HG02943 (cell line): ENCODE data around the gene ADAM12.
"Not testable (repeated sequence)": the region's sequence is repeated elsewhere in the genome, so short reads cannot be mapped to it uniquely, and the experiment has no call there.

Experiments
- ATAC-seq: cut with Tn5 transposase; IDR thresholded peaks from one replicate; pipeline ENCODE4 v1.9.1; 2021; ENCODE audit warnings: mild to moderate bottlenecking, low read depth, moderate library complexity; ENCODE audit not compliant: unreplicated experiment

Gene ADAM12

GRCh38 chr10:126407831-126408230, 19.6 kb upstream of the ADAM12 start:
- ATAC-seq: no peak

GRCh38 chr10:126405239-126405775, 17.0 kb upstream of the ADAM12 start:
- no peak for ATAC-seq

- ATAC-seq: no peak
Observed at GRCh38 chr10:126402721-126403695, 14.7 kb upstream of the ADAM12 start.

DNA sequence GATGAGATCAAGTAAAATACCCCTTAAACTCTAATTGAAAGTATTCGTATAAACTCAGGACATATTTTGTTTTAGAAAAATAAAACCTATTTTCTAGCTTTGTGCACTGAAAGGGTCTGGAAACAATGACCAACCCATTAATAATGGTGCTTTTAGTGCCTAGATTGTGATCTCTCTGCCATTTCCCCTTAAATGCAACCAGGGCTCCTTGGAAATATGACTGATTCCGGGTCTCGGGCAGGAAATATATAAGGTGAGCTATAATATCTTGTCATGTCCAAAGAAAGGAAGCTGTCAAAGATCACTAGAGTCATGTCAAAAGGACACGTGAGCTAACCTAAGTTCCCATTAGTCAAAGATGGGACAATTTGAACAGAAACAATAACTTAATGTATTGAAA, 12.4 kb upstream of the ADAM12 start:
- ATAC-seq: no peak

DNA sequence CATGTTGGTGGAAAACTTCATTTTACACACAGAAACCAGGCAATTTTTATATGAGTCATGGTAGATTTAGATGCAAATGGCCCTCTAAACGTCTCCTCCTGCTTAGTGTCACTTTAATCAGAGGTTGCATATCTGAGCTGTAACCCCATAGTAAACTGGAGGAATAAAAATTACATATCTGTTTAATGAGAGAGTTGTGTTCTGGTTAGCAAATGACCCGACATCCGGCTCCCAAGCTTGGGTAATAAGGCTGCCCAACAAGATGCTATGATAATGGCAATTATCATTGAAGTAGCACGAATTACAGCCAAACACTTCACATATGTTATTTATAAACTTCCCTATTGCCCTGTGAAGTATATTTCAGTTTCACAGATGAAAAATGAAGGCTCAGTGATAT, 10.6 kb upstream of the ADAM12 start:
- no peak for ATAC-seq

GRCh38 chr10:126398383-126398743, 10.1 kb upstream of the ADAM12 start:
- no peak for ATAC-seq

GRCh38 chr10:126397640-126398382, 9.5 kb upstream of the ADAM12 start:
- no peak for ATAC-seq

GRCh38 chr10:126397156-126397555, 8.9 kb upstream of the ADAM12 start:
- ATAC-seq: no peak

GRCh38 chr10:126394948-126395347, 6.7 kb upstream of the ADAM12 start:
- ATAC-seq: no peak

GRCh38 chr10:126393076-126393475, 4.8 kb upstream of the ADAM12 start:
- ATAC-seq: no peak

DNA sequence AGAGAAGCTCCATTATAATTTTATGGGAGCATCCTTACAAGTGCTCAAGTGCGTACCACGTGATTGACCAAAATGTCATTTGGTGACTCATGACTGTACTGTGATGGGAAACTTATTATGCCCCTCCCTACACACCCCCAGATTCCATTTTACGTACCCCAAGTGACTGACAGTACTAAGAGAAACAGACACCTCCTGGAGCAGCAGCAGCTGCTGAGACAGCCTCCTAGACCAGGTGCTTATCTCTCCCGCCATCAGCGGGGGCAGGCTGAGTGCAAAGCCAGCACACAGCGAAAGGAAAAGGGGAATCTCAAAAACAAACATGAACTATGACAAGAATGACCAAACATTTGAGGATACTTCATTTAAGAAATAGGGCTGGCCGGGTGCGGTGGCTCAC, 4.2 kb upstream of the ADAM12 start:
- no peak for ATAC-seq

DNA sequence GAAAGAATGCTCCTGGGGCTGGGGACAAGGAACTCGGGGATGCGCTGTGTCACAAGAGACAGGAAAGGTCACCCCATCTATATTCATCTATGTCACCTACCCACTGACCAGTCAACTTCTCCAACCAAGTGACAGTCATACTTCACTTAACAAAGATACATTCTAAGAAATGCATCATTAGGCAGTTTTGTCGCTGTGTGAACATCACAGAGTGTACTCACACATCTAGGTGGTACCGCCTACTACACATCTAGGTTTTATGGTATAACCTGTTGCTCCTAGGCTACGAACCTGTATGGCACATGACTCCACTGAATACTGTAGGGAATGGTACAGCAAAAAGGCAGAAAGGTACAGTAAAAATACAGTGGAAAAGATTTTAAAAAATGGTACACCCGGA, 3.8 kb upstream of the ADAM12 start:
- ATAC-seq: no peak

DNA sequence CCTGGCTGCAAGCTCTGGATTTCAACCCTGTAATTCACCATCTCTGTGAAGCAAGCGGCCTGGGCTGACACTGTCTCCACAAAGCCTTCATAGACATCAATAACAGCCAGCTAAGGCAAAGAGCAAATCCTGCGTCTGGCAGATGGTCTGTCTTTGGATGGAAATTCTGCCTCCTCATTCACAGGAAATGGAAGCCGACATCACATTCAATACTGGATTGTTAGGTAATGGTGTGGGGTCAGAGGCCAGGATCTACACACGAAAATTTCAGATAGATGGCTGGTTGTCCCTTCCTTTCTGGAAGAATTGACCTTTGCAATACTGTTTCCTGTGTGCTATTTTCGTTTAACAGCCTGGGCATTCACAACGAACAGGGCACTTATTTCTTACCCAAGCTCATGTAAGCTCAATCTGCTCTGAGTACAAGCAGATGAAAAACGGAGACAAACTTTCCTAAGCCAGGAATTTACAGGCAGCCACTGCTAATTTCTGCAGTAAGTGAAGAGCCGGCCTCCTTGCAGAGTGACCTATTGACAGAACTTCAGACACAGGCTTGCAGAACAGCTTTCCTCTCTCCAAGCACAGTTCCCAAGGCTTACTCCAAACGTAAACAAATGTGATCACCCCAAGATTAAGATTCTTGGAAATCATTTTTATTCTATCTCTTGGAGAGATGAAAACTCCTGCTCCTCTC, 3.1 kb upstream of the ADAM12 start:
- no peak for ATAC-seq

GRCh38 chr10:126390324-126390723, 2.0 kb upstream of the ADAM12 start:
- ATAC-seq: no peak

- ATAC-seq: no peak
Observed at GRCh38 chr10:126387041-126387921, 996 bp downstream of the ADAM12 start.

DNA sequence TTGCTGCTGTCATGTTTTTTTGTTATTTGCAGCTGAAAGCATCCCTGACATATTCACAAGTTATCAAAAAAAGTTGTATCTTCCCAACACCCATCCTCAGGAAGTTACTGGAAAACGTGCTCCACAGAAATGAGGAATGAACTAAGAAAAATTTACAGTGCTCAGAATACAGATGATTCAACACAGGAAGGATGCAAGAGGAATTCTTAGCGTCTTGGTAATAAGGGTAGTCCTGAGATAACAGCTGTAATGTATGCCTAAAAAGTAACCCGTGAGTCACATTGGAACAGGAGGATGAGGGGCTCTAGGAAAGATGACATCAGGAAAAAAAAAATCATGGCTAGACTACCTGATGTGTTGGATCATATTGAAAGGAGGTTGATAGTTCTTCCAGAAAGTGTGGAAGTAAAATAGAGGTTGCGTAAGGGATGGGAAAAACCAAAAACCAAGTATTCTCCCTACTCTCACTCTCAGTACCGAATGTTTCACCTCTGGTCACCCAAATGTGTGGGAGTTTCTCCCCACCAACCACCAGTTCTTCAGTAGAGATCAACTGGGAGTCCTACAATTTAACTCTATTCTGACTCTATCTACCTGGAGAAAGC, 3.9 kb downstream of the ADAM12 start:
- no peak for ATAC-seq

DNA sequence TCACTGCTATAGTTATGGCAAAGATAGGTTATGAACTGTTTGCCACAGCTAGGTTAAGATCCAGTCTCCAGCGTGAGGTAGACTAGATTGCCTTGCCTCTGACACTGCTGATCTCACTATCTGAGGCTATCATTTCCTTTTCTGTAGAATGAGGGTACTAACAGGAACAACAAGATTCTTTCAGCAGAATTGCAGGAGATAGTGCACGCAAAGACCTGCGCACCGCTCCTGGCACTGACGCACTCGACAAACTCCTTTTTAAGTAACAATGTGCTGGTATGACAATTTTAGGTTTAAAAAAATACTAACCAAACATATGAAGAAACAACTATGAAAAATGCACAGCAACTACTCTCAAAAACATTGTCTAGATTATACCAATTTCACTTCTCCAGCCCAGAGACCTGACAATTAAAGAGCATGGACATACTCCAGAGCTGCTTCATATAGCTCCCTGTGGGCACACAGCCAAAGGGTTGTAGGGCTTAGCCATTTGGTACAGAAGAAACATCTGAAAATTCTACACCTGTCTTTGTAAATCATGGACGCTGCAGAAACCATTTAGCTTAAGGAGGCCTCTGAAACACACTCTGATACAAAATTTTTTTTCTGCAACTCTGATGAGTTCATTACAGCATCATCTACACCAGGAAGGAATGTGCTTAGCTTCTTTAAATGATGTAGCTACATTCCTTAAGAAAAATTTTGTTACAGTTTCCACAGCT, 7.8 kb downstream of the ADAM12 start:
- ATAC-seq: no peak

DNA sequence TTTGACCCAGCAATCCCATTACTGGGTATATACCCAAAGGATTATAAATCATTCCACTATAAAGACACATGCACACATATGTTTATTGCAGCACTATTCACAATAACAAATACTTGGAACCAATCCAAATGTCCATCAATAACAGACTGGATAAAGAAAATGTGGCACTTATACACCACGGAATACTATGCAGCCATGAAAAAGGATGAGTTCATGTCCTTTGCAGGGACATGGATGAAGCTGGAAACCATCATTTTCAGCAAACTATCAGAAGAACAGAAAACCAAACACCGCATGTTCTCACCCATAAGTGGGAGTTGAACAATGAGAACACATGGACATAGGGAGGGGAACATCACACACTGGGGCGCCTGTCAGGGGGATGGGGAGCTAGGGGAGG, 9.1 kb downstream of the ADAM12 start:
- not testable (repeated sequence) for ATAC-seq

DNA sequence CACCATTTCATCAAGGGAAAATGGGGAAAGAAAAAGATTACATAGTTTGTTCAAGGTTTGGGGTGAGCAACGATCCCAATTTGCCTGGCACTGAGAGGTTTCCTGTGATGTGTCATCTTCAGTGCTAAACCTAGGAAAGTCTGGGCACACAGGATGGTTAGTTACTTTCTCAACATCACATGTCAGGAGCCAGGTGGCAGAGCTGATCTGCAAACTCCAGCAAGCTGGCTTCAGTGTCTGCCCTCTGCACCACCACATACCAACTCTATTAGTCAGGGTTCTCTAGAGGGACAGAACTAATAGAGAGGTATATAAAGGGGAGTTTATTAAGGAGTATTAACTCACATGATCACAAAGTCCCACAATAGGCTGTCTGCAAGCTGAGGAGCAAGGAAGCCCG, 11.3 kb downstream of the ADAM12 start:
- no peak for ATAC-seq
